ENCODE results near the gene CCDC81.

The CCDC81 gene

DNA sequence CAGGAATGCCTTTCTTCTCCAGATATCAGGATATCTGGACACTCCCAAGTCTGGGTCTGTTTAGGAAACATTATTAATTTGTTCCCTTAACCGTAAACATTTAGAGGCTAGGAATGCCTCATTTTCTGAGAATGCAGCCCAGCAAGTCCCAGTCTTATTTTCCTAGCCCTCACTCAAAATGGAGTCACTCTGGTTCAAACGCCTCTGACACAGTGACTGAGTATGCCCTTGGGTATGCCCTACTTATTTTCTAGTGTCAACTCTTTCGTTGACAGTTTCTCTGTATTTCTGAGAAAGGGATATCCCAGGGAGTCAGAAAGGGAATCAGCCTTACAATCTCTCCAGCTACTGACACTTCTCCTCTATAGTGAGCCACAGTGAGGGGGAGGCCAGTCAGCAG is 16.0 kb upstream of the CCDC81 start:
- H3K4me3 ChIP-seq (ENCODE audit: low read depth, low read length), result no peak overlapping the region
- TF ChIP-seq, protein P1, sequence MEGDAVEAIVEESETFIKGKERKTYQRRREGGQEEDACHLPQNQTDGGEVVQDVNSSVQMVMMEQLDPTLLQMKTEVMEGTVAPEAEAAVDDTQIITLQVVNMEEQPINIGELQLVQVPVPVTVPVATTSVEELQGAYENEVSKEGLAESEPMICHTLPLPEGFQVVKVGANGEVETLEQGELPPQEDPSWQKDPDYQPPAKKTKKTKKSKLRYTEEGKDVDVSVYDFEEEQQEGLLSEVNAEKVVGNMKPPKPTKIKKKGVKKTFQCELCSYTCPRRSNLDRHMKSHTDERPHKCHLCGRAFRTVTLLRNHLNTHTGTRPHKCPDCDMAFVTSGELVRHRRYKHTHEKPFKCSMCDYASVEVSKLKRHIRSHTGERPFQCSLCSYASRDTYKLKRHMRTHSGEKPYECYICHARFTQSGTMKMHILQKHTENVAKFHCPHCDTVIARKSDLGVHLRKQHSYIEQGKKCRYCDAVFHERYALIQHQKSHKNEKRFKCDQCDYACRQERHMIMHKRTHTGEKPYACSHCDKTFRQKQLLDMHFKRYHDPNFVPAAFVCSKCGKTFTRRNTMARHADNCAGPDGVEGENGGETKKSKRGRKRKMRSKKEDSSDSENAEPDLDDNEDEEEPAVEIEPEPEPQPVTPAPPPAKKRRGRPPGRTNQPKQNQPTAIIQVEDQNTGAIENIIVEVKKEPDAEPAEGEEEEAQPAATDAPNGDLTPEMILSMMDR (IDR thresholded peaks at IDR 0.05; ENCODE audit: borderline replicate concordance, insufficient read depth, low read depth, low read length), result no peak

DNA sequence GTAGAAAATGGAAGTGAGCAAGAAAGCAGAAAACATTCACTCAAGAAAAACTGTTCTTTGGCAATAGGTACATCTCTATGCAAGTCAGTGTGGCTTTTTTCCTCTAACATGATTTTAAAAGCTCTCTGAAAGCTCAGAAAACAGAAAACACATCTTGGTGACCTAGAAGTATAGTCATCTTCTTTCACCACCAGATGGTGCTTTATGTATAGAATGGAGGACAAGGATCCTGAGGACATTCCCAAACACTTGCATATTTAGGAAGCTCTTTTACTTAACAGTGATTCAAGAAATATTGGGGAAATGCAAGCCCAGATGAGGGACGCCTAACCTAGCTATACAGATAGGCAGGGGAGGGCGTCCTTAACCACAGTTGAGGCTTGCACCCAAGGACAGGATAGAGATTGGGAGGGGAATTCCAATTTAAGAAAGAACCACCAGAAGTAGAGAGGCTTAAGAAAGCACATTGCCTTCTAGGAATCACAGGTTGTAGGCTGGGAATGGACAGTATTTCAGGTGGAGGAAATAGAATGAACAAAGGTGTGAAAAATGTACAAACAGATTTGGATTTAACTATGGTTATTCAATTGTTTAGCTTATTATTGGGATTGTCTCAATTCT is 13.8 kb upstream of the CCDC81 start:
- H3K4me3 ChIP-seq (ENCODE audit: low read depth, low read length), result no peak overlapping the region
- TF ChIP-seq, protein P1 (IDR thresholded peaks at IDR 0.05; ENCODE audit: borderline replicate concordance, insufficient read depth, low read depth, low read length), result no peak

DNA sequence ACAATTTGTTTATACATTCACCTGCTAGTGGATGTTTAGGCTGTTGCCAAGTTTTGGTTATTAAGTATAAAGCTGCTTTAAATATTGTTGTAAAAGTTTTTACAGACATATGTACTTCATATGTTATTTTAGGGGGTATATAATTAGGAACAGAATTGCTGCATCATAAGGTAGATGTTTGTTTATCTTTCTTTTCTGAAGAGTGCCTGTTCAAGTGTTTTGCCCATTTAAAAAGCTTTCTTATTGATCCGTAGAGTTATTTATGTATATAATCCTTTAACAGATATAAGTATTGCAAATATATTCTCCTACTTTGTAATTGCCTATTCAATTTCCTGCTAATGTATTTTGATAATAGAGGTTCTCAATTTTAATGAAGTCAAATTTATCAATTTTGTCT is 11.3 kb upstream of the CCDC81 start:
- TF ChIP-seq, protein P1 (IDR thresholded peaks at IDR 0.05; ENCODE audit: borderline replicate concordance, insufficient read depth, low read depth, low read length), result no peak
- no peak overlapping the region for H3K4me3 ChIP-seq (ENCODE audit: low read depth, low read length)

DNA sequence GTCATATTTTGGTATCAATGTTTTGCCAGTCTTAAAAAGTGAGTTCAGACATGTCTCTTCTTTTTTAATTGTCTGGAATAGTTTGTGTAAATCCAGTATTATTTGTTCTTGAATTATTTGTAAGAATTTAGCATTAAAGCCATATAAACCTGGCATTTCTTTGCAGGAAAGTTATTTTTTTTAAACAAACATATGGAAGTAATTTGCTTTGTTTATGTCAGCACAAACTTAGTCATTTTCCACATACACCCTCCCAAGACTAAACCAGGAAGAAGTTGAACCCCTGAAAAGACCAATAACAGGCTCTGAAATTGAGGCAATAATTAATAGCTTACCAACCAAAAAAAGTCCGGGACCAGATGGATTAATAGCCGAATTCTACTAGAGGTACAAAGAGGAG is 9.1 kb upstream of the CCDC81 start:
- TF ChIP-seq, protein P1 (IDR thresholded peaks at IDR 0.05; ENCODE audit: borderline replicate concordance, insufficient read depth, low read depth, low read length), result no peak
- no peak overlapping the region for H3K4me3 ChIP-seq (ENCODE audit: low read depth, low read length)

DNA sequence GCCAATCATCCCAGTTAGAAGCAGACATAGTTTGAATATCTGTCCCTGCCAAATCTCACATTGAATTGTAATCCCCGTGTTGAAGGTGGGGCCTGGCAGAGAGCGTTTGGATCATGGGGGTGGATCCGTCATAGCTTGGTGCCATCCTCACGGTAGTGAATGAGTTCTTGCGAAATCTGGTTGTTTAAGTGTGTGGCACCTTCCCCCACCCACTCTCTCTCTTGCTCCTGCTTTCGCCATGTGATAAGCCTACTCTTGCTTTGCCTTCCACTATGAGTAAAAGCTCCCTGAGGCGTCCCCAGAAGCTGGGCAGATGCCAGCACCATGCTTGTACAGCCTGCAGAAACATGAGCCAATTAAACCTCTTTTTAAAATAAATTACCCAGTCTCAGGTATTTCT is 5.0 kb upstream of the CCDC81 start:
- TF ChIP-seq, protein P1 (IDR thresholded peaks at IDR 0.05; ENCODE audit: borderline replicate concordance, insufficient read depth, low read depth, low read length), result no peak
- no peak overlapping the region for H3K4me3 ChIP-seq (ENCODE audit: low read depth, low read length)

DNA sequence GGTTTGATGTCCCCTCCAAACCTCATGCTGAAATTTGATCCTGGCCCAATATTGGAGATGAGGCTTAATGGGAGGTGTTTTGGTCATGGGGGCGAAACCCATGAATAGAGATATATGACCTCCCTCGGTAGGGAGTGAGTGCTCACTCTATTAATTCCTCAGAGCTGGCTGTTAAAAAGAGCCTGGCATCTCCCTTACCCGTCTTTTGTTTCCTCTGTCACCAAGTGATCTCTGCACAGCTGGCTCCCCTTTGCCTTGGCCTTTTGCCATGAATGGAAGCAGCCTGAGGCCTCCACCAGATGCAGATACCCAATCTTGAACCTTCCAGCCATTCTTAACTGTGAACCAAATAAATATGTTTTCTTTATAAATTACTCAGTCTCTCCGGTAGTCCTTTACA is 4.5 kb upstream of the CCDC81 start:
- TF ChIP-seq, protein P1 (IDR thresholded peaks at IDR 0.05; ENCODE audit: borderline replicate concordance, insufficient read depth, low read depth, low read length), result no peak
- no peak overlapping the region for H3K4me3 ChIP-seq (ENCODE audit: low read depth, low read length)

DNA sequence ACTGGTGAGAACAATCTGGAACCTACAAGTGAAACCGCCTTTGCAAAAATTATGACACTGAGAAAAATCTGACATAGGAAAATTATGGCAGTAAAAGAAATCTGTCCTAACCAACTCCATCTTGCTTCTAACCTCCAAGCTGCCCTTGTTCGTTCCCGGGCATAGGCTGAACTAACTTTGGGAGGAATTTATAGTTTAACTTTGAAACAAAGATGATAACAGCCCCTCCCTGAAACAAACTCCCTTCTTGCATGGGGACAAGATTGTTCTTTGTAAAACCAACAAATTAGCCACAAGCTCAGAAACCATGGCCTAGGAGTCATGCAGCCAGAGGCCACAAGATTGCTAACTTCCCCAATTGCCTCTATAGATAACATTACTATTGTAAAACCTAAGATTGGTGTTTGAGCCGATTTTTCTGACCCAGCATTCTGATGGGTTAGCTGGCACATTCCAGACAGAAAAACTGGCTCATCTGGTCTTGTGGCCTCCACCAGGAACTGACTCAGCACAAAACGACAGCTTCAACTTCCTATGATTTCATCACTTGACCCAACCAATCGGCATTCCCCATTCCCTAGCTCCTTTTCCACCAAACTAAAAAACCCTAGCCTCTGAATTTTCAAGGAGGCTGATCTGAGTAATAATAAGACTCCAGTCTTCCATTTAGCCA is 3.6 kb upstream of the CCDC81 start:
- TF ChIP-seq, protein P1 (IDR thresholded peaks at IDR 0.05; ENCODE audit: borderline replicate concordance, insufficient read depth, low read depth, low read length), result no peak
- H3K4me3 ChIP-seq (ENCODE audit: low read depth, low read length), result no peak overlapping the region

Measured in GM12875 (cell line).